Activated gamma-delta T cell (primary cell): Measurements from ENCODE around the gene LTB.
A peak's percentile ranks its signal among the peaks of the same experiment; 100 is the strongest.
"Not testable (repeated sequence)": the region's sequence is repeated elsewhere in the genome, so short reads cannot be mapped to it uniquely, and the experiment has no call there.

ENCODE experiments used
- DNase-seq: peaks from one replicate; lab custom pipeline; 2025; lab: John Stamatoyannopoulos, UW

LTB gene

DNA sequence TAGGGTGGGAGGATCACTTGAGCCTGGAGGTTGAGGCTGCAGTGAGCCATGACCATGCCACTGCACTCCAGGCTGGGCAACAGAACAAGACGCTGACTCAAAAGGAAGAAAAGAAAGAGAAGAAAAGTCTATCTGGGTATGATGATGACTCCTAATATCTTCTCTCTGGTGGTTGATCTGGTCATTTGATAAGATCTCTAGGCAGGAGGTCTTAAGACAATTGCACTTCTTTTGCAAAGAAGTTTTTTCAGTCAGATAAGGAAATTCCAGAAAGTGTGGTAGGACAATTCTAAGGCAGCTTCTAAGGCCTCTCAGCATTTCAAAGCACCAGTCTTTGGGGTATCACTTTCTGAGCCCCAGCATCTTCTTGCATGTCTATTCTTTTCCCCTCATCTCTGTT is 25.1 kb upstream of the LTB start:
- DNase-seq = no peak

DNA sequence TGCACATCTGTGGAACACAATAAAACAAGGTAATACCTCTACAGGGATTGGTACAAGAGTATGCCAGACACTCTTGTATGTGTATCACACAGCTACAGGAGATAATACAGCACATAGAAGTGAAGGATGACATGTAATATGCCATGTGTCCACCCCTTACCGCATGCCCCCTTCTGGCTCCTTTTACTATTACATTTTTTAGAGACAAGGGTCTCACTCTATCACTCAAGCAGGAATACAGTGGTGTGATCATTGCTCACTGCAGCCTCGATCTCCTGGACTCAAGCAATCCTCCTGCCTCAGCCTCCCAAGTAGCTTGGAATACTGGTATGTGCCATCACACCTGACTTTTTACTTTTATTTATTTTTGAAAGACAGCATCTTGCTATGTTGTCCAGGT is 14.8 kb upstream of the LTB start:
- DNase-seq = no peak

DNA sequence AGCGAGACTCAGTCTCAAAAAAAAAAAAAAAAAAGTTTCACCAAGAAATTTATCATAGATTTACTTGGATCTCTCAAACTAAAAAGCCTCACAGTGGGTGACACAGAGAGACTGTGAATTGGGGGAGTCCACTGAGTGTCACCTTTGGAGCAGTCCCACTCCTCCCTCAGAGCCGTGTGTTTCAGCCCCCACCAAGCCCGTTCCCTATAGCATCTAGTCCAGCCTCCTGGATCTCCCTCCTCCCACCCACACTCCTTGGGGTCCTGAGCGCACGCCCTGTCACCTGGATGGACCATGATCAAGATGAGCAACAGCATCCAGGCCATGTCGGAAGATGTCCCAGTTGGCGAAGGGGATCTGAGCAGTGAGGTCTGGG is 10.2 kb upstream of the LTB start:
- DNase-seq = no peak

DNA sequence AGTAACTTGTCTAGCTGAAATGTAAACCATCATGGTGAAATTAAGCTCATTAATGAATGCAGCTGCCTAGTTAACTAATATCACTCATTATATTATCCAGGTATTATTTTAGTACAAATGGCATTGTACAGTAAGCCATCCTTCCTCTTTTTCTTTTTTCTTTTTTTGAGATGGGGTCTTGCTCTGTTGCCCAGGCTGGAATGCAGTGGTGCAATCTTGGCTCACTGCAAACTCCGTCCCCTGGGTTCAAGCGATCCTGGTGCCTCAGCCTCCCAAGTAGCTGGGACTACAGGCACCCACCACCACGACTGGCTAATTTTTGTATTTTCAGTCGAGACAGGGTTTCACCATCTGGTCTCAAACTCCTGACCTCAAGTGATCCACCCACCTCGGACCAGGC is 8.5 kb upstream of the LTB start:
- DNase-seq = not testable (repeated sequence)

DNA sequence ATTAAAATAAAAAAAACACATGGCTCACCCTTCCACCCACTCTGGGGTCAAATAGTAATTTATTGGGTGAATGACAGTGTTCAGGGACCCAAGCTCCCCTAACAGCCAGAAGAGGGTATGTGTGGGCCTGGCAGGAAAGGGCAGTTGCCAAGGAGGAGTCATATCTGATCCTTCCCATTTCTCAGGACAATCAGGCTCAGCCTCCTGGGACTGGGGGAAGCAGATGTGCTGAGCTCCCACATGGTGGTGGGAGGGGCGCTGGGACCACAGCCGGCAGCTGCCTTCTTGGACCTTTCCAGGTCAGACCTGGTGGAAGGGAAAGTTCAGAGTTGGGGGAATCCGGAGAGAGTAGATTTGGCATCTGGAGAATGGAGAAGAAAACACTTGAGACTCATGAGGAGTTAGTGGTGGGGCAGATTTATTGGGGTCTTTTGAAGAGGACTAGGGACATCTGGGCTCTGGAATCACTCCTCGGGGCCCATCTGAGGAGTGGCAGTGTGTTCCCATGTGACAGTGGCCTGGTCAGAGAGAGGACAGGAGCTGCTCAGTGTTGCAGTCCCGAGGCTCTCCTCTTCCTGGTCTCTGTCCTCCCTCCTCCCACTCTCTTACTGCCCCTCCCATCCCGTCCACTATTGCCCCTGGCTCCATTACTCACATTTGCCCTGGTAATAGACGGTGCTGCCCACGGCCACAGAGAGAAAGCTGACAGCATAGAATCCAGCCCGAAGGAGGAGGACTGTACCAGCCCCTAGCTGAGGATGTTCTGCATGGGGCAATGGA is 6.8 kb upstream of the LTB start:
- DNase-seq = no peak

DNA sequence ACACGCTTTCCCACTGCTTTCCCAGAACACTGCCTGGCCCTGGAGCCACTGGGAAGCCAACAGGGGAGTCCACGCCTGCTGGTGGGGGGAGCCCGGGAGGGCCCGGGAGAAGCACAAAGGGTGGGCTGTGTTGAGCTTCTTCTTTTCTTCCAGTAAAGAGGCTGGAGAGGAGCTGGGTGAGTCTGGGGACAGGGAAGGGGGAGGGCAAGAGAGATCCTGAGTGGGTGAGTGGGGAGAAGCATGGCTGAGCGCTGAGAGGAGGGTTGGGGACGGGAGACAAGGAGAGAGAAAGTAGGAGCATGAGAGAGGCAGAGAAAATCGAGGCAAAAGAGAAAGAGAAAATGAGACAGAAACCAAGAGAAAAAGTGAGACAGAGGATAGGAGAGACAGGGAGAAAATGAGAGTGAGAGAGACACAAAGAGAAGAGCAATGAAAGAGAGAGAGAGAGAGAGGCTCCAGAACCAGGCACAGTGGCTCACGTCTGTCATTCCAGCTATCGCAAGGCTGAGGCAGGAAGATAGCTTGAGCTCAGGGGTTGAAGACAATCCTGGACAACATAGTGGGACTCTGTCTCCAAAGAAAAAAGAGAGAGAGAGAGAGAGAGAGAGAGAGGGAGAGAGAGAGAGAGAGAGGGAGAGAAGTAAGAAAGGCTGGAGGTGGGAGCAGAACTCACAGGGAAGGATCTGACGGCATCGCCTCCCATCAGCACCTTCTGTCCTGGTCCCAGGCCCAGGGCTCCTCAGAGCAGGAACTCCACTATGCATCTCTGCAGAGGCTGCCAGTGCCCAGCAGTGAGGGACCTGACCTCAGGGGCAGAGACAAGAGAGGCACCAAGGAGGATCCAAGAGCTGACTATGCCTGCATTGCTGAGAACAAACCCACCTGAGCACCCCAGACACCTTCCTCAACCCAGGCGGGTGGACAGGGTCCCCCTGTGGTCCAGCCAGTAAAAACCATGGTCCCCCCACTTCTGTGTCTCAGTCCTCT is 5.9 kb upstream of the LTB start:
- DNase-seq = no peak

DNA sequence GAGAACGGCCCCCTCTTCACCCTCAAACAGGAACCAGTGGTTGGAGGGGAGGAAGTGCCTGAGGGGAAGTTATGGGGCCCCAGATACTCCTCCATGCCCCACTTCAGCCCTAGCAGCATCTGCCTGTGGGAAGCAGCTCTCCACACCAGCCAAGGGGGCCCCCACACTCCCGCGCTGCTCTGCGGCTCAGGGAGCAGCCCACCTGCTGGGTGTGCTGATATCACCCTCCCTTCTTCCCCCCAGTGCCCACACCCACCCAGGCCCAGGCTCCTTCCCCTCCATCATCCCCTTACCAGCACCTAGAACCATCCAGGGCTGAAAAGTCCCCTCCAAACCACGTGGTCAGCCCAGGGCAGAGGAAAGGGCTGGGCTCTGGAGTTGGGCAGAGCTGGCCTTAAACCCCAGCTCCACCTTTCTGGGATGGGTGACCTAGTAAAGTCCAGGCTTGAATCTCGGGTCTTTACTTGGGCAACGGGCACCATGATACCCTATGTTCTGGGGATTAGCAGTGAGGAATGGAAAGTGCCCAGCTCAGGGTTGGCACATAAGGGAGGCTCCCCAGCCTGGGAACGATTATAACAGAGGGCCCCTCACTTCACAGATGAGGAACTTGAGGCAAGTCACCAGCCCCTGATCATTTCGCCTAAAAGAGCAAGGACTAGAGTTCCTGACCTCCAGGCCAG is 4.5 kb upstream of the LTB start:
- no peak for DNase-seq

DNA sequence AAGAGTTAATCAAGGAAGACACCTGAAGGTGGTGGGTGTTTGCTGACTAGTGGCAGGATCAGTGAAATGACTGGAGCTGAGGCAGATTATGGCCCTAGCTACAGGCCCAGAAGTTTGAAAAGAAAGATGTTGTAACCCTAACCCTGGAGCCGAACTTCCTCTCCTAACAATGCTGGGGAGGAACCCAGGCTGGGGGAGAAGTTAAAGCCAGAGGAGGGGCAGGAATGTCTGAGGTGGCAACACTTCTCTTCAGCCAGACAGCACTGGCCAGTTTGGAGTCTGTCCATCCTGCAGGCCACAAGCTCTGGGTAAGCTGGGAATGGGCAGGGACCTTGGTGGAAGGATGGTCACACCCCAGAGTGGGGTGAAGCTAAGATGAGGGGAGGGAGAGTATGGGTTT is 3.8 kb upstream of the LTB start, which contains the start of gene LST1:
LST1 (plus strand) TSS at position 270 of the 400 bp plus-strand sequence. CDS start 1,023 bp downstream, outside the sequence.
- DNase-seq = no peak

DNA sequence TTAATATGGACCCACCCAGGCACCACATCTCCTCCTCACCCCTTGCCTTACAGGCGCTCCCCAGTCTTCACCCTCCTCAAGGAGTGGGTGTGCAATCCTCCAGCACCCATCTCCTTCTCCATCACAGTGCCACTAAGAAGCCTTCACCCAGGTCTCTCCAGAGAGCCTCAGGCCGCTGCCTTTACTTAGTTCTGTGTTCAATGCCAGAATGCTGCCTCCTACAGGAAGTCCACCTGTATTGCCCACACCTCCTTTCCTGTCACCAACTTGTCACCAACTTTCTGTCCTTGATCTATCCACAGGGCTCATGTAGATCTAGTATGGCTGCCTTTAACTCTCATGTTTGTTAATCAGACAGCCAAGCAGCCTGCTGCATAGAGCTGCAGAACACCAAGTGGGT is 3.3 kb upstream of the LTB start:
- DNase-seq = no peak

DNA sequence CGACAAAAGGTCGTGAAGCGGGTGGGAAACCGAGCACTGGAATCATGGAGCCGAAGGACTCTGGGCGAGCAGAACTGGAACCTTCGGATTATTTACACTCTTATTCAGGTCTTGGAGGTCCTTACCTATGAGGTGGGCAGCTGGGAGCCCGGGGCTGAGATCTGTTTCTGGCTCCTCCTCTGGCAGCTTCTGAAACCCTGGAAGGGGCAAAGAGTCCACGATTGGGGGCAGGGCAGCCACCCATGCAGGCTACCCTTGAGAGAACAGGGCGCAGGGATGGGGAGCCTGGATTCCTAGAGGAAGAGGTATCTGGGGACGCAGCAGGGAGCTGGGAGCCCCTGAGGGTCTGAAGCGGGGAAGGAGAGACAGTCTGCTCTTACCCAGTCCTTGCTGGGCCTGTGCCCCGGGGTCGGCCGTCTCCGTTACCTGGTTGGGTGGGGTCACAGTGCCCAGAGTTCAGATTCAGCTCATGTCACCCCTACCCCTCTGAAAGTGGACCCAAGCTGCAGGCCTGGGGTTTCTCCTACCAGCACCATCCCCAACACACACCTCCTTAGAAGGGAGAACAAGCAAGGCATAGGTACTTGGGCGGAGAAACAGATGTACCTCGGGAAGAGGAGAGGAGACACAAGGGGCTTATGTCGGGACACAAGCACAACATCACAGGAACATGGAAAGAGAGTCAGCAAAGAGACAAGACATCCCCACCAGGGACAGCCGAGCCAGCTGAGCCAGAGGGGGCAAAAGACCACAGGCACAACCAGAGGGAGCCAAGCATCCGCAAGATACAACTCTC is 592 bp downstream of the LTB start:
- DNase-seq = no peak

DNA sequence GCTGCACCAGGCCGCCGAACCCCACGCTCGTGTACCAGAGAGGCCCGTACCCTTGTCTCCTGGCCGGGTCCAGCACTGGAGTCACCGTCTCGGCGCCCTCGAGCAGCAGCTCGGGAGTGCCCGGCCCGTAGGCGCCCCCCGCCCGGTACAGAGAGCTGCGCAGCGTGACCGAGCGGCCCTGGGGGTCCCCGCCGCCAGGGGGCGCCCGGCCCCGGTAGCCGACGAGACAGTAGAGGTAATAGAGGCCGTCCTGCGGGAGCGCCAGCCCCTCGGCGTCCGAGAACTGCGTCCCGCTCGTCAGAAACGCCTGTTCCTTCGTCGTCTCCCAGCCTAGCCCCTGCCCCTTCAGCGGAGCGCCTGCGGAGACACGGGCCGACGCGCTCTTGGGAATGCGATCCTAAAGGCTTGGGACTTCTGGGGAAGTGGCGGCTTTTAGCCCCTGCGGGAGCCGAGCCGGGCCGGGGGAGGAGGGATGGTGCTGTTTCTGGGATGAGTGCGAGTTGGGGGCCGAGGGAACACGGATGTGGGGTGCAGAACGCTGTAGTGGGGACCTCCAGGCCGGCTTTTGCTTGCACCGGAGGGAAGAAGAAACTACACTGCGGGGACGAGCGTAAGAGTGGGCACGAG is 1.3 kb downstream of the LTB start:
- peak; percentile 83 for DNase-seq

DNA sequence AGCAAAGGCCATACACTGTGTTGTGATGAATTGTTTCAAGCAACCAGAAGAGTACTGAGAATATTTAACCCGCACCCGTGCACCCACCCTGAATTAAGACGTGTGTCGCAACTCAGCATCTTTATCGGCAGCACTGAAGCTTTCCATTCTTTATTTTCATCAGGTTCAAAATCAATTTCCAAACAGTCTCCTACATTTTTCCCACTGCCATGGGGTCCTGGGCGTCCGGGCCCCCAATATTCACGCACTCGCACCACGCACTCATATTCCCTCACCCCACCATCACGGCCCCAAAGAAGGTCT is 1.8 kb downstream of the LTB start:
- no peak for DNase-seq

DNA sequence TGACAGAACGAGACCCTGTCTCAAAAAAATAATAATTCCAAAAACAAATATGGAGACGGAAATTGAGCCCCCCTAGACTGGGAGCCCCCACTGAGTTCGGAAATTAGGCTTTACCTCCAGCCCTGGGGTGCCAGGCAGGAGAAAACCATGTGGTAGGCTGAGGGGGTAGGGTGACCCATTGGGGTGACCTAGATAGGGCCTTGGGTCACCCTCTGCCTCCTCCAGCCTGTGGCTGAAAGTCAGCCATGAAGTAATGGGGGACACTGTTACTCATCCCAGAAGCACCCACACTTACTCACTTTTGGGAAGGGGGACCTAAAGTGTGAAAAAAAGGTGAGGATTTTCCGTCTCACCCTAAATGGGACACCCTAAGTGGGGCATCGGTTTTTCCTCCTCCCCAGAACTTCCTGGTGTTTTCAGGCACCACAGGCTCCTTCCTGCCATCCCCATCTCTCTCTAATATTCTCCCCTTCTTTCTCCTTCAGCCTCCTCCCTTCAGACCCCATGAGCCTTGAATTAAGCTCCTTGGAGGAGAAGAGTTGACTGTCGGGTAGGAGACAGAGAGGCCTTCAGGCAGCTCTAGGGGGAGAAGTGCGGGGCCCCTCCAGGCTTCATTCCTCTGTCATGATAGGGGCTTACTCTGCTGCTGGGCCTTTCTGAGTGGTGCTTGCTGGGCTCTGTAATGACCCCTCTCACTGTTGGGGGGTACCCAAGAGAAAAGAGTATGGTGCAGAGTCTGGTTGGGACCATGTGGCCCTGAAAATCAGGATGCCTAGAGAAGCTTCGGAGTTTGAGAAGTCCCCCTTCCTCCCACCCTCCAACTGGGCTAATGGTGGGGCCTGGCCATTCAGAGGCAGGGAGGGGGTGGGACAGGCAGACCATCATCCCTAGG is 2.4 kb downstream of the LTB start:
- no peak for DNase-seq

DNA sequence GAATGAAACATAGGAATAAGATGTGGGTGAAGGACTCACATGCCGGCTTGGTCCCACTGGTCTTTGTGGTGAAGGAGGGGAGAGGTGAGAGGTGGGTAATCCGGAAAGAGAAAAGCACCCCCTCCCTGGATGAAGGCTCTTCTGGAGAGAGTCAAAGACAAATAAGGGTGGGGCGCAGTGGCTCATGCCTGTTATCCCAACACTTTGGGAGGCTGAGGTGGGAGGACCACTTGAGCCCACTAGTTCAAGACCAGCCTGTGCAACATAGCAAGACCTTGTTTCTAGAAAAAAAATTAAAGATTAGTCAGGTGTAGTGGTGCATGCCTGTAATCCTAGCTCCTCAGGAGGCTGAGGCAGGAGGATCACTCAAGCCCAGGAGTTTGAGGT is 3.1 kb downstream of the LTB start:
- no peak for DNase-seq

DNA sequence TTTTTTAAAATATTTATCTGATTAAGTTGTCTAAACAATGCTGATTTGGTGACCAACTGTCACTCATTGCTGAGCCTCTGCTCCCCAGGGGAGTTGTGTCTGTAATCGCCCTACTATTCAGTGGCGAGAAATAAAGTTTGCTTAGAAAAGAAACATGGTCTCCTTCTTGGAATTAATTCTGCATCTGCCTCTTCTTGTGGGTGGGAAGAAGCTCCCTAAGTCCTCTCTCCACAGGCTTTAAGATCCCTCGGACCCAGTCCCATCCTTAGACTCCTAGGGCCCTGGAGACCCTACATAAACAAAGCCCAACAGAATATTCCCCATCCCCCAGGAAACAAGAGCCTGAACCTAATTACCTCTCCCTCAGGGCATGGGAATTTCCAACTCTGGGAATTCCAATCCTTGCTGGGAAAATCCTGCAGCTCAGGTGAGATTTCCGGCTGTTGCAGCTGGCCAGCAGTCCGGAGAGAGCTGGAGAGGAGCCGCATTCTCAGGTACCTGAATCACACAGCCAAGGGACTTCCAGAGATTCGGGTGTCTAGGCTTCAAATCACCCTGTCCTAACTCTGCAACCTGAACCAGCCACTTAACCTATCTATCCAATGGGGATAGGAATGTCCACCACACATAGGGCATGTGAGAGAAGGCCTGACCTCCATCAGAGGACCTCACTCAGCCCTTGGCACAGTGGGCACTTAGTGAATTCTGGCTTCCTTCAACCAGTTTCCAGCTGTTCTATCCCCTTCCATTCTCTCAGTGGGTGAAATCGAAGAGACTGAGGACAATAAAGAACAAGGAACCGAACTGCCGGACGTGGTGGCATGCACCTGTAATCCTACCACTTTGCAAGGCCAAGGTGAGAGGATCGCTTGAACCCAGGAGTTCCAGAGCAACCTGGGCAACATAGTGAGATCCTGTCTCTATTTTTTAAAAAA is 3.8 kb downstream of the LTB start:
- no peak for DNase-seq

DNA sequence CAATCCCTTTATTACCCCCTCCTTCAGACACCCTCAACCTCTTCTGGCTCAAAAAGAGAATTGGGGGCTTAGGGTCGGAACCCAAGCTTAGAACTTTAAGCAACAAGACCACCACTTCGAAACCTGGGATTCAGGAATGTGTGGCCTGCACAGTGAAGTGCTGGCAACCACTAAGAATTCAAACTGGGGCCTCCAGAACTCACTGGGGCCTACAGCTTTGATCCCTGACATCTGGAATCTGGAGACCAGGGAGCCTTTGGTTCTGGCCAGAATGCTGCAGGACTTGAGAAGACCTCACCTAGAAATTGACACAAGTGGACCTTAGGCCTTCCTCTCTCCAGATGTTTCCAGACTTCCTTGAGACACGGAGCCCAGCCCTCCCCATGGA is 4.7 kb downstream of the LTB start:
- no peak for DNase-seq

DNA sequence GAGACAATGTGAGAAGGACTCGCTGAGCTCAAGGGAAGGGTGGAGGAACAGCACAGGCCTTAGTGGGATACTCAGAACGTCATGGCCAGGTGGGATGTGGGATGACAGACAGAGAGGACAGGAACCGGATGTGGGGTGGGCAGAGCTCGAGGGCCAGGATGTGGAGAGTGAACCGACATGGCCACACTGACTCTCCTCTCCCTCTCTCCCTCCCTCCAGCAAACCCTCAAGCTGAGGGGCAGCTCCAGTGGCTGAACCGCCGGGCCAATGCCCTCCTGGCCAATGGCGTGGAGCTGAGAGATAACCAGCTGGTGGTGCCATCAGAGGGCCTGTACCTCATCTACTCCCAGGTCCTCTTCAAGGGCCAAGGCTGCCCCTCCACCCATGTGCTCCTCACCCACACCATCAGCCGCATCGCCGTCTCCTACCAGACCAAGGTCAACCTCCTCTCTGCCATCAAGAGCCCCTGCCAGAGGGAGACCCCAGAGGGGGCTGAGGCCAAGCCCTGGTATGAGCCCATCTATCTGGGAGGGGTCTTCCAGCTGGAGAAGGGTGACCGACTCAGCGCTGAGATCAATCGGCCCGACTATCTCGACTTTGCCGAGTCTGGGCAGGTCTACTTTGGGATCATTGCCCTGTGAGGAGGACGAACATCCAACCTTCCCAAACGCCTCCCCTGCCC is 5.2 kb downstream of the LTB start:
- DNase-seq = no peak

DNA sequence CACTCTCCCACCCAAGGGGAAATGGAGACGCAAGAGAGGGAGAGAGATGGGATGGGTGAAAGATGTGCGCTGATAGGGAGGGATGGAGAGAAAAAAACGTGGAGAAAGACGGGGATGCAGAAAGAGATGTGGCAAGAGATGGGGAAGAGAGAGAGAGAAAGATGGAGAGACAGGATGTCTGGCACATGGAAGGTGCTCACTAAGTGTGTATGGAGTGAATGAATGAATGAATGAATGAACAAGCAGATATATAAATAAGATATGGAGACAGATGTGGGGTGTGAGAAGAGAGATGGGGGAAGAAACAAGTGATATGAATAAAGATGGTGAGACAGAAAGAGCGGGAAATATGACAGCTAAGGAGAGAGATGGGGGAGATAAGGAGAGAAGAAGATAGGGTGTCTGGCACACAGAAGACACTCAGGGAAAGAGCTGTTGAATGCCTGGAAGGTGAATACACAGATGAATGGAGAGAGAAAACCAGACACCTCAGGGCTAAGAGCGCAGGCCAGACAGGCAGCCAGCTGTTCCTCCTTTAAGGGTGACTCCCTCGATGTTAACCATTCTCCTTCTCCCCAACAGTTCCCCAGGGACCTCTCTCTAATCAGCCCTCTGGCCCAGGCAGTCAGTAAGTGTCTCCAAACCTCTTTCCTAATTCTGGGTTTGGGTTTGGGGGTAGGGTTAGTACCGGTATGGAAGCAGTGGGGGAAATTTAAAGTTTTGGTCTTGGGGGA is 6.1 kb downstream of the LTB start:
- no peak for DNase-seq
